ENCODE results near the gene EXD3. TPM values are rescaled to one million over a fixed set of nuclear protein-coding genes. Genes with fewer than 3 reads are reported as not detected.
A peak's percentile ranks its signal among the peaks of the same experiment; 100 is the strongest.

The EXD3 gene
- total and polyA plus RNA-seq, 2 of the 13 experiments (the other 11 are each of a cell fraction or from before 2014, with no cell fraction given), result 2.7 to 4.8 TPM

DNA sequence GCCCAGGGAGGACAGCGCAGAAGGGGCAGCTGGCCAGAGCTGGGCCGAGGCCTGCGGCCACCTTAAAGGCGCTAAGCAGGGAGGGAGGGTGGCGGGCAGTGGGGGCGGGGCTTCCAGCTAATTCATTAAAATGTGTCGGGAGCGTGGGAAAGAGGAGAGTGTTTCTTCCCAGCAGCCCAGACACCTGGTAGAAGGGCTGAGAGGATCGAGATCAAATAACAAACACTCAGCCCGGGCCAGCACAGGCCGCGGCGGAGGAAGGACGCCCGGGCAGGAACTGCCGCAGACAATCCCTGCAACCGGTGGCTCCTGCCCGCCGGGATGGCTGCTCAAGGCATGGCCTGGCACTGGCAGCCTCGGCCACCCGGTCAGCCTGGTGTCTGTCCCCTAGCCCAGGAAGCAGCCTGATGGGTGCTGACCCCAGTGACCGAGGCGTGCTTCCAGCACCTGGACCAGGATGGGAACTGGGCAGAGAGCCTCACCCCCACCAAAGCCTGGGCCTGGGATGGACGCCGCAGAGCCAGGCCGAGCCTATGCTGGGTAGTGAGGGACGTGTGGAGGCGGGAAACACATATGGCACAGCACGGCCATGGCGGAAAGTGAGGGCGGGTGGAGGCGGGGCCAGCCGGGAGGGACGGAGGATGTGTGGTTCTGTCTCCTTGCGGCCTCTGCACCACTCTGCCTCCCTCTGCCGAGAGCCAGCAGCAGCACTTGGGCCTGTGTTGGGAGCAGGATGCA lies 117.7 kb downstream of the EXD3 start (continued):
- TF ChIP-seq, protein P1, sequence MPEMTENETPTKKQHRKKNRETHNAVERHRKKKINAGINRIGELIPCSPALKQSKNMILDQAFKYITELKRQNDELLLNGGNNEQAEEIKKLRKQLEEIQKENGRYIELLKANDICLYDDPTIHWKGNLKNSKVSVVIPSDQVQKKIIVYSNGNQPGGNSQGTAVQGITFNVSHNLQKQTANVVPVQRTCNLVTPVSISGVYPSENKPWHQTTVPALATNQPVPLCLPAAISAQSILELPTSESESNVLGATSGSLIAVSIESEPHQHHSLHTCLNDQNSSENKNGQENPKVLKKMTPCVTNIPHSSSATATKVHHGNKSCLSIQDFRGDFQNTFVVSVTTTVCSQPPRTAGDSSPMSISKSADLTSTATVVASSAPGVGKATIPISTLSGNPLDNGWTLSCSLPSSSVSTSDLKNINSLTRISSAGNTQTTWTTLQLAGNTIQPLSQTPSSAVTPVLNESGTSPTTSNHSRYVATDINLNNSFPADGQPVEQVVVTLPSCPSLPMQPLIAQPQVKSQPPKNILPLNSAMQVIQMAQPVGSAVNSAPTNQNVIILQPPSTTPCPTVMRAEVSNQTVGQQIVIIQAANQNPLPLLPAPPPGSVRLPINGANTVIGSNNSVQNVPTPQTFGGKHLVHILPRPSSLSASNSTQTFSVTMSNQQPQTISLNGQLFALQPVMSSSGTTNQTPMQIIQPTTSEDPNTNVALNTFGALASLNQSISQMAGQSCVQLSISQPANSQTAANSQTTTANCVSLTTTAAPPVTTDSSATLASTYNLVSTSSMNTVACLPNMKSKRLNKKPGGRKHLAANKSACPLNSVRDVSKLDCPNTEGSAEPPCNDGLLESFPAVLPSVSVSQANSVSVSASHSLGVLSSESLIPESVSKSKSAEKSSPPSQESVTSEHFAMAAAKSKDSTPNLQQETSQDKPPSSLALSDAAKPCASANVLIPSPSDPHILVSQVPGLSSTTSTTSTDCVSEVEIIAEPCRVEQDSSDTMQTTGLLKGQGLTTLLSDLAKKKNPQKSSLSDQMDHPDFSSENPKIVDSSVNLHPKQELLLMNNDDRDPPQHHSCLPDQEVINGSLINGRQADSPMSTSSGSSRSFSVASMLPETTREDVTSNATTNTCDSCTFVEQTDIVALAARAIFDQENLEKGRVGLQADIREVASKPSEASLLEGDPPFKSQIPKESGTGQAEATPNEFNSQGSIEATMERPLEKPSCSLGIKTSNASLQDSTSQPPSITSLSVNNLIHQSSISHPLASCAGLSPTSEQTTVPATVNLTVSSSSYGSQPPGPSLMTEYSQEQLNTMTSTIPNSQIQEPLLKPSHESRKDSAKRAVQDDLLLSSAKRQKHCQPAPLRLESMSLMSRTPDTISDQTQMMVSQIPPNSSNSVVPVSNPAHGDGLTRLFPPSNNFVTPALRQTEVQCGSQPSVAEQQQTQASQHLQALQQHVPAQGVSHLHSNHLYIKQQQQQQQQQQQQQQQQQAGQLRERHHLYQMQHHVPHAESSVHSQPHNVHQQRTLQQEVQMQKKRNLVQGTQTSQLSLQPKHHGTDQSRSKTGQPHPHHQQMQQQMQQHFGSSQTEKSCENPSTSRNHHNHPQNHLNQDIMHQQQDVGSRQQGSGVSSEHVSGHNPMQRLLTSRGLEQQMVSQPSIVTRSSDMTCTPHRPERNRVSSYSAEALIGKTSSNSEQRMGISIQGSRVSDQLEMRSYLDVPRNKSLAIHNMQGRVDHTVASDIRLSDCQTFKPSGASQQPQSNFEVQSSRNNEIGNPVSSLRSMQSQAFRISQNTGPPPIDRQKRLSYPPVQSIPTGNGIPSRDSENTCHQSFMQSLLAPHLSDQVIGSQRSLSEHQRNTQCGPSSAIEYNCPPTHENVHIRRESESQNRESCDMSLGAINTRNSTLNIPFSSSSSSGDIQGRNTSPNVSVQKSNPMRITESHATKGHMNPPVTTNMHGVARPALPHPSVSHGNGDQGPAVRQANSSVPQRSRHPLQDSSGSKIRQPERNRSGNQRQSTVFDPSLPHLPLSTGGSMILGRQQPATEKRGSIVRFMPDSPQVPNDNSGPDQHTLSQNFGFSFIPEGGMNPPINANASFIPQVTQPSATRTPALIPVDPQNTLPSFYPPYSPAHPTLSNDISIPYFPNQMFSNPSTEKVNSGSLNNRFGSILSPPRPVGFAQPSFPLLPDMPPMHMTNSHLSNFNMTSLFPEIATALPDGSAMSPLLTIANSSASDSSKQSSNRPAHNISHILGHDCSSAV (CRISPR knock-in tag; IDR thresholded peaks at IDR 0.05; ENCODE audit: borderline replicate concordance), result no peak
- TF ChIP-seq, protein P2, sequence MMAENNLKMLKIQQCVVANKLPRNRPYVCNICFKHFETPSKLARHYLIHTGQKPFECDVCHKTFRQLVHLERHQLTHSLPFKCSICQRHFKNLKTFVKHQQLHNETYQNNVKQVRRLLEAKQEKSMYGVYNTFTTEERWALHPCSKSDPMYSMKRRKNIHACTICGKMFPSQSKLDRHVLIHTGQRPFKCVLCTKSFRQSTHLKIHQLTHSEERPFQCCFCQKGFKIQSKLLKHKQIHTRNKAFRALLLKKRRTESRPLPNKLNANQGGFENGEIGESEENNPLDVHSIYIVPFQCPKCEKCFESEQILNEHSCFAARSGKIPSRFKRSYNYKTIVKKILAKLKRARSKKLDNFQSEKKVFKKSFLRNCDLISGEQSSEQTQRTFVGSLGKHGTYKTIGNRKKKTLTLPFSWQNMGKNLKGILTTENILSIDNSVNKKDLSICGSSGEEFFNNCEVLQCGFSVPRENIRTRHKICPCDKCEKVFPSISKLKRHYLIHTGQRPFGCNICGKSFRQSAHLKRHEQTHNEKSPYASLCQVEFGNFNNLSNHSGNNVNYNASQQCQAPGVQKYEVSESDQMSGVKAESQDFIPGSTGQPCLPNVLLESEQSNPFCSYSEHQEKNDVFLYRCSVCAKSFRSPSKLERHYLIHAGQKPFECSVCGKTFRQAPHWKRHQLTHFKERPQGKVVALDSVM (CRISPR knock-in tag; IDR thresholded peaks at IDR 0.05), result peak; percentile 91
- TF ChIP-seq RXRA (CRISPR knock-in tag; IDR thresholded peaks at IDR 0.05) (peak; percentile 47; the same call in 1 of the 2 replicates), ZNF724P (CRISPR knock-in tag; IDR thresholded peaks at IDR 0.05; ENCODE audit: borderline replicate concordance) (no peak), ZFP37 (CRISPR knock-in tag; IDR thresholded peaks at IDR 0.05; ENCODE audit: borderline replicate concordance) (no peak), FOSL2 (CRISPR knock-in tag; IDR thresholded peaks at IDR 0.05) (no peak), CTCF (CRISPR knock-in tag; IDR thresholded peaks at IDR 0.05) (peak; percentile 39), FOXK1 (CRISPR knock-in tag; IDR thresholded peaks at IDR 0.05; ENCODE audit: borderline replicate concordance, low read depth) (no peak), STAG1 (CRISPR knock-in tag; IDR thresholded peaks at IDR 0.05) (no peak), XRCC5 (optimal IDR thresholded peaks at IDR 0.05; ENCODE audit: low read length) (peak; percentile 23)
- TF ChIP-seq, protein P3, sequence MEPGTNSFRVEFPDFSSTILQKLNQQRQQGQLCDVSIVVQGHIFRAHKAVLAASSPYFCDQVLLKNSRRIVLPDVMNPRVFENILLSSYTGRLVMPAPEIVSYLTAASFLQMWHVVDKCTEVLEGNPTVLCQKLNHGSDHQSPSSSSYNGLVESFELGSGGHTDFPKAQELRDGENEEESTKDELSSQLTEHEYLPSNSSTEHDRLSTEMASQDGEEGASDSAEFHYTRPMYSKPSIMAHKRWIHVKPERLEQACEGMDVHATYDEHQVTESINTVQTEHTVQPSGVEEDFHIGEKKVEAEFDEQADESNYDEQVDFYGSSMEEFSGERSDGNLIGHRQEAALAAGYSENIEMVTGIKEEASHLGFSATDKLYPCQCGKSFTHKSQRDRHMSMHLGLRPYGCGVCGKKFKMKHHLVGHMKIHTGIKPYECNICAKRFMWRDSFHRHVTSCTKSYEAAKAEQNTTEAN (CRISPR knock-in tag; conservative IDR thresholded peaks at IDR 0.05), result no peak
